ENCODE data around the gene FANCI.

Gene FANCI

GRCh38 chr15:89364341-89364740, 120.6 kb downstream of the FANCI start:
- no peak overlapping the region for H2AFZ ChIP-seq (ENCODE audit: low read depth, low read length)
- no peak overlapping the region for H3K9ac ChIP-seq (ENCODE audit: low read depth, low read length)
- H4K20me1 ChIP-seq (ENCODE audit: insufficient read depth, low read length), result peaks cover 3% of the 10 kb centered on the region; the same call in 1 of the 2 replicates
- H3K4me1 ChIP-seq (ENCODE audit: insufficient read depth, low read length), result no peaks in the 10 kb centered on the region
- no peaks in the 10 kb centered on the region for H3K79me2 ChIP-seq (ENCODE audit: insufficient read depth, low read length)
- no peak overlapping the region for H3K27ac ChIP-seq (ENCODE audit: low read length)
- H3K9me3 ChIP-seq (ENCODE audit: insufficient read depth, low read length, severe bottlenecking), result no peaks in the 10 kb centered on the region
- no peak overlapping the region for H3K4me3 ChIP-seq (ENCODE audit: low read depth in 1 of 2, low read length in 2 of 2)
- TF ChIP-seq EZH2 (IDR thresholded peaks at IDR 0.05; ENCODE audit: borderline replicate concordance, low read depth, low read length, severe bottlenecking), result no peak
- no peak for TF ChIP-seq CTCF (IDR thresholded peaks at IDR 0.05; ENCODE audit: borderline replicate concordance, extremely low read depth, low read length, poor library complexity, severe bottlenecking)
- no peak overlapping the region for H3K4me2 ChIP-seq (ENCODE audit: insufficient read depth, low read length)
- DNase-seq (no peak), ATAC-seq (ENCODE audit: insufficient read depth, low read depth) (no peak)
- no peaks in the 10 kb centered on the region for H3K36me3 ChIP-seq (ENCODE audit: insufficient read depth, low read length)
- peaks cover 9% of the 10 kb centered on the region for H3K27me3 ChIP-seq (ENCODE audit: insufficient read depth, low read length, poor library complexity)

GRCh38 chr15:89364741-89365450, 121.1 kb downstream of the FANCI start:
- ATAC-seq (ENCODE audit: insufficient read depth, low read depth), result no peak
- TF ChIP-seq EZH2 (IDR thresholded peaks at IDR 0.05; ENCODE audit: borderline replicate concordance, low read depth, low read length, severe bottlenecking), result no peak
- TF ChIP-seq CTCF (IDR thresholded peaks at IDR 0.05; ENCODE audit: borderline replicate concordance, extremely low read depth, low read length, poor library complexity, severe bottlenecking), result no peak
- no peaks in the 10 kb centered on the region for H3K9me3 ChIP-seq (ENCODE audit: insufficient read depth, low read length, severe bottlenecking)
- no peak for DNase-seq
- no peak overlapping the region for H3K4me3 ChIP-seq (ENCODE audit: low read depth in 1 of 2, low read length in 2 of 2)
- H3K27me3 ChIP-seq (ENCODE audit: insufficient read depth, low read length, poor library complexity), result peaks cover 10% of the 10 kb centered on the region
- H3K4me2 ChIP-seq (ENCODE audit: insufficient read depth, low read length), result no peak overlapping the region
- no peak overlapping the region for H3K27ac ChIP-seq (ENCODE audit: low read length)
- H3K36me3 ChIP-seq (ENCODE audit: insufficient read depth, low read length), result no peaks in the 10 kb centered on the region
- no peak overlapping the region for H3K9ac ChIP-seq (ENCODE audit: low read depth, low read length)
- H2AFZ ChIP-seq (ENCODE audit: low read depth, low read length), result no peak overlapping the region
- no peaks in the 10 kb centered on the region for H3K79me2 ChIP-seq (ENCODE audit: insufficient read depth, low read length)
- H3K4me1 ChIP-seq (ENCODE audit: insufficient read depth, low read length), result no peaks in the 10 kb centered on the region
- H4K20me1 ChIP-seq (ENCODE audit: insufficient read depth, low read length), result peaks cover 3% of the 10 kb centered on the region; the same call in 1 of the 2 replicates

GRCh38 chr15:89365462-89366065, 121.8 kb downstream of the FANCI start:
- Histone ChIP-seq H3K79me2 (ENCODE audit: insufficient read depth, low read length) (no peaks in the 10 kb centered on the region), H3K4me3 (ENCODE audit: low read depth in 1 of 2, low read length in 2 of 2) (no peak overlapping the region), H3K9me3 (ENCODE audit: insufficient read depth, low read length, severe bottlenecking) (no peaks in the 10 kb centered on the region), H4K20me1 (ENCODE audit: insufficient read depth, low read length) (peaks cover 3% of the 10 kb centered on the region; the same call in 1 of the 2 replicates), H3K27me3 (ENCODE audit: insufficient read depth, low read length, poor library complexity) (peaks cover 10% of the 10 kb centered on the region), H3K9ac (ENCODE audit: low read depth, low read length) (no peak overlapping the region), H3K36me3 (ENCODE audit: insufficient read depth, low read length) (no peaks in the 10 kb centered on the region), H3K4me1 (ENCODE audit: insufficient read depth, low read length) (no peaks in the 10 kb centered on the region), H2AFZ (ENCODE audit: low read depth, low read length) (no peak overlapping the region), H3K27ac (ENCODE audit: low read length) (no peak overlapping the region), H3K4me2 (ENCODE audit: insufficient read depth, low read length) (no peak overlapping the region)
- no peak for TF ChIP-seq CTCF (IDR thresholded peaks at IDR 0.05; ENCODE audit: borderline replicate concordance, extremely low read depth, low read length, poor library complexity, severe bottlenecking)
- TF ChIP-seq EZH2 (IDR thresholded peaks at IDR 0.05; ENCODE audit: borderline replicate concordance, low read depth, low read length, severe bottlenecking), result no peak
- ATAC-seq (ENCODE audit: insufficient read depth, low read depth) (no peak), DNase-seq (no peak)

All from DND-41 (cell line).